Hematopoietic multipotent progenitor cell treated with erythropoietin and hydrocortisone succinate and interleukin-3 and kit ligand, for 8 days (in vitro differentiated cells): ENCODE measurements around the gene CHMP6.
A peak's percentile ranks its signal among the peaks of the same experiment; 100 is the strongest.

Experiments
- DNase-seq: peaks from one replicate; pipeline ENCODE4 v3.0.0-alpha.2; 2015

CHMP6 gene

DNA sequence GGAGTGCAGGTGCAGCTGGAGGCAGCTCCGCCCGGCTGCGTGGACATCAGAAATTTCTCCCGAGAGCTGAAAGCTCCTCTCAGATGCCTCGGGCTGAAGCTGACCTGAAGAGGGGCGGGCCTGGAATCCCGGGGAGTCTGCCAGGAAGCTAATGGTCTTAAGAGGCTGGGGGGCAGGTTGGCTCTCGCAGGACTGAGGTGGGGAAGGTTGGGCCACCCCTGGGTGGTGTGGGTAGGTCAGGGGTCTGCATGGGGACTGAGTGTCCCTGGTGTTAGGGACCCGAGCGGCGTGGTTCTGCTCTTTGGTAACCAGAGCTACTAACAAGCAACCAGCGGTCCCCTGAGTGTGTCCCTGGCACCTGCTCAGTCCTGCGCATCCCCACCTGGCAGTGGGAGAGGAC lies 3.5 kb downstream of the CHMP6 start:
- no peak for DNase-seq

DNA sequence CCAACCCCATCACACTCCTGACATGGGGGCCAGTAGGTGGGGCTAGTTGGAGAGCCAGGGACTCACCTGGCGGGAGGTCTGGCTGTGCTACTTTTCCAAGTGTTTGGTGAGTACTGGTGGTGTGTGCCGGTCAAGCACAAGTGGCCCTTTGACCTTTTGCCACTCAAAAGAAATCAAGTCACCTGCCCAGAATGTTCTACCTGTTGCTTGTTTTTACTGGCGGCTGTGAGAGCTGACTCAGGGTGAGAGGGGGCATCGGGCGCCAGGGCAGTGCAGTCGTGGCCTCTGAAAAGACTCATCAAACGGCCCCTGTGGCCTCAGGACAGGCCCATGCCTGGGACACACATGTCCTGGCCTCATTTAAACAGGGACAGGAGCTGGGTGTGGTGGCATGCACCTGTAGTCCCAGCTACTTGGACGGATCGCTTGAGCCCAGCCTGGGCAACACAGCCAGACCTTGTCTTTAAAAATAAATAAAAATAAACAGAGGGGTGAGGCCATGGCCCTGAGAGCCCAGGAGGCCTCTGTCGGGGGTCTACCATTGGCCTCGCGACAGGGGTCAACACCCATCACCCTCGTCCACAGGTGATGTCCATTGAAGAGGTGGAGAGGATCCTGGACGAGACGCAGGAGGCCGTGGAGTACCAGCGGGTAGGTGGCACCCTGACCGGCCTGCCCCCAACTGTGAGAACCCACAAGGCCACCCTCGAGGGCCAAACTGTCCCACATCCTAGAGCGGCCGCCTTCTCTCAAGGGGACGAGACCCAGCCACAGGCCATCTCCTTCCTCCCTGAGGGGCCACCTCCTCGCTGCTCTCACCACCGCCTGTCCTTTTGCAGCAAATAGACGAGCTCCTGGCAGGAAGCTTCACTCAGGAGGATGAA lies 5.0 kb downstream of the CHMP6 start:
- no peak for DNase-seq

DNA sequence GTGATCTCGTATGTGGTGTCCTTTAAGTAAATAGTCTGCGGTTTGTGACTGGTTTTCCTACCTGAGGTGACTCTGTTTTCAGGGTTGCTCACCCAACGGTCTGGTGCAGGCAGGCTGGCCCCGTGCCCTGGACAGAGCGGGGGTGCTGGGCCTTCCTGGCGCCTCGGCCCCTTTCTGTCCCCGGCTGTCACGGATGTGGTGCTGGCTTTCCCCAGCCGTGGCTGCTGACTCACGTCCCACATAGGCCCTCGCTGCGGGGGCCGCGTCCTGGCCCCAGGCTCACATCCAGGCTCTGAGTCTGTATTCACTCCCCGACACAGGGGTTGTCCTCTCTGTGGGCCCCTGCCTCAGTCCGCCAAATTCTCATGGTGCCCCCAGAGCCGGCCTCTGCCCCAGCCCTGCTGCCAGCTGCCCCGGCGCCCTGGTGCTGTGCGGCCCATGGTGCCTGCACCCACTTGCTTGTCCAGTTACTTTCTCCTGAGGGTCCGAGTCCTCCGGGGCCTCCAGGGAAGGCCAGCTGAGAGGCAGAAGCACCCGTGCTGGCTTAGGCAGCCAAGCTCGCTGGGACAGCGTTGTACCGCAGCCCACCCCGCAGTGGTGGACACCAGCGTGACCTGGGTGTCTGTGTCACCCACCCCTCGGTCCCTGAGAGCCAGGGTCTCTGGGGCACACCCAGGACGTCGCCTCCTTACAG lies 5.9 kb downstream of the CHMP6 start:
- DNase-seq, result no peak

DNA sequence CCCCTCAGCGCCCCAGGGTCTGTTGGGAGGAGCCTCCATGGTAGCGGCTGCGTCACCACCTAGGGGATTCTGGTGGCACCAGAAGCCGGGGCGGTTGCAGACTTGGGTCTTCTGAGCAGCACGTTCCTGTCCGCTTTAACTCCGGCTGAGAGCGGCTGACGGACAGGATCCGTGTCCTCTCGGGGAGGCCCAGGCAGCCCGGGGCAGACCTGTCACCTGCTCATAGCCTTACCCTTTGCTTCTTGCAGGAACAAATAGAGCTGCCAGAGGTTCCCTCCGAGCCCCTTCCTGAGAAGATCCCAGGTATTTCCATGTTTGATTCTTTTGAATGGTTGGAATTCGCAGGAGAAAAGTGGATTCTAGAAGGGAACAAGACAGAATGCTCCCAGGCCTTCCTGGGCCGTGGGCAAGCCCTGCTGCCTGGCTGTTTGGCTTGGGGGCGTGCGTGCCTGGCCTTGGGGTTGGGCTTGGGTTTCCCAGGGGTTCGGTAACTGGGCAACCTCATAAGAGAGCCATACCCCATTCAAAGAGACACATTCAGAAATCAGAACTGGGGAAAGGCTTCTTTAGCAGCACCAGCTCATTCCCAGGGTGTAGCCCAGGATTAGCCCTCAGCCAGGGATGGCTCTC lies 6.6 kb downstream of the CHMP6 start:
- DNase-seq, result no peak

DNA sequence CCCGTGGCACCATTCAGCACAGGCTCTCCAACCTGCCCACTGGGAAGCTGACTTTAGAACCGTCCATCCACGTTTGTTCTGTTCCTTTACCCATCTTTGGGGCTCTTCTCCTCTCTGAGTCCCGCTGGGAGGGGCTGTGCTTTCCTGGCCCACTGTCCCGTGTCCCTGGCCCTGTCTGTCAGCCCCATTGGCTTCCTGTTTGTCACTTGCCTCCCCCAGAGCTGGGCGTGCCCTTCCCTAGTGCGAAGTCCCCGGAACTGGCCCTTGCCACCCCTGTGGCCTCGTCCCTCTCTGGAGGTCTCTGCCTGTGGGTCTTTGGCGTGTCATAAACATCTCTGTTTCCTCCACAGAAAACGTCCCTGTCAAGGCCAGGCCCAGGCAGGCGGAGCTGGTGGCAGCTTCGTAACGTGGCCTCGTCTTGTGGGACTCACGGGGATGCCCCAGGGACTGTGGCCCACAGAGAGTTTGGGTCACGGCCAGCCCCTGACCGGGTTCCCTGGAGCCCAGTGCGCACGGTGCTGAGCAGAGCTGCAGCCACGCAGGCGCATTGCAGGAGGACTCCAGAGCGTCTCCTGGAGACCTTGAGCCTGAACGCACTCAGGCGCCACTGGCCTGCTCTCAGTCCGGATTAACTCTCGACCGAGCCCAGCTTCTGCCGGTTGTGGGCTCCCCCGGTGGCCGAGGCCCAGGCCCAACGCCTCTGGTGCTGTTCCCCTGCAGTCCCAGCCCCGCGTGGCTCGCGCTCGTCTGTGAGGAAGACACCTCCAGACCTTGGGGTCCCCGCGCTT lies 7.3 kb downstream of the CHMP6 start:
- DNase-seq, result no peak

DNA sequence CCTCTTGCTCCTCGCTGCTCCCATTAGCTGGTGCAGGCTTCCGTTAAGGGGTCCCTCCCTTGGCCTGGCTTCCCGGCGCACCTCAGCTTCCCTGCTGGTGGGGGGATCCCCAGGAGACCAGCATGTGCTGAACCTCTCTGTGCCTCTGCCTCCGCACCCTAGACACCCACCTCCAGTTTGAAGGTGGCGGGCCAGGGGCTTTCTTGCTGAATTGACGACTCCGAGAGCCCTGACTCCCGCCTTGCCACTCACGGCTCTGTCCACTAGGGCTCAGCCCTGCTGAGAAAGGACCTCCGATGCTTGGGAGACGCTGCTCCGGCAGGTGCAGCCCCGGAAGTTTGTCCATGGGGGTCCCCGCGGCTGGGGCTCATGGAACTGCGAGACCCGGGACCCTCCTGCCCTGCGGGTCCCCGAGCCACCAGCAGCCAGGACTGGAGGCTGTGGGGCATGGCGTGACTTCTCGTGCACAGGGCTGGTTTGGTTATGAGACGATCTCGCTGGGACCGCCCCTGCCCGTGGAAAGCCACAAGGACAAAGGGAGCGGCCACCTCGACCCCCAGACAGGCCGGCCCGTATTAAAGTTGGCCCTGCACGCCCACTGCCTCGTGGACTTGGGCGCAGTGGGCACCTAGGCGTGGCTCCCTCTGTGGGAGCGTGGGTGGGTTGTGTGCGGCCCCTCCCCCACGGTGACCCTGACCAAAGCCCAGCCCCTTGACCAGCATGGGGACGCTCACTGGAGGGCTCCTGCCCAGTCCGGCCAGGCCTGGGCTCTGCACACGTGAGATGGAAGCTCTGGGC lies 8.1 kb downstream of the CHMP6 start:
- DNase-seq, result no peak

DNA sequence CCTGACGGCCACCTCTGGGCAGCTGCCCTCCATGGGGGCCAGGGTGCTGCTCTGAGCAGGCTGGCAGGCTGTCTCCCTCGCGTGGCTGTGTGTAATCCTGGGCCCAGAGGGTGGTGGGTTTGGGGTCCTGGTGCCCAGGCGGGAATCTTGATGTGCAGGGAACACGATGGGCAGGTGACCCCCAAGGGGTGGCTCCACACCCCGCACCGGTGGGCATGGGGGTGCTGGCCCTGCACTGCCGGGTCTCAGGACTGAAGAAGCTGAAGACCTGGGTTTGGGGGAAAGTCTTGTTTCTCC lies 8.6 kb downstream of the CHMP6 start:
- DNase-seq, result no peak

DNA sequence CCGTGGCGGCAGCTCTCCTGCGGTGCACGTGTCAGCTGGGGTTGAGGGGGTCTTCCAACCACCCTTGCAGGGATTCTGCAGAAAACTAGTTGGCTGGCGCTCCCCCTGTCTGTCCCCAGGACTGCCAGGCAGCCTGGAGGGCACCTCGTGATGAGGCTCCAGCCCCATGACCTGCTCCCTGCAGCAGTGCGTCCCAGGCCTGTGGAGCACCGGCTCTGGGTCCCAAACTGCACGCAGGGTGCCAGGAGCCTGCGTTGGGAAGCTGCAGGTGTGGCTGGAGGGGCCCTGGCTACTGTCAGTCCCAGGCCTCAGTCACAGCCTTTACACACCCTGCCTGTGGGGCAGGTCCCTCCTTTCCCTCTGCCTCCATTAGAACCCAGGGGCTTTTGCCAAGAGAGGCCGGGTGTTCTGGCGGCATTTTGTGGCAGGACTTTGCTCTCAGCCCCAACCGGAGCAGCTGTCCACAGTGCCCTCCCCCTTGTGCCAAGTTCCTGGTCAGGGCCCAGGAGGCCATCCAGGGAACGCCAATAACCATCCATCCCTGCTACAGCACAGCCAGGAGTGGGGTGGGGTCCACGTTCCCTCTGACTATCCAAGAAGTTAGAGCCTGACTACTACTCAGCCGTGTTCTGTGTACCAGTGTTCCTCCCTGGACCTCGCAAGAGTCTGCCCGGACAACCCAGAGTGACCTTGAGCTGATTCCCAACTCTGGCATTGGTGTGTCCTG lies 9.2 kb downstream of the CHMP6 start:
- DNase-seq, result no peak

DNA sequence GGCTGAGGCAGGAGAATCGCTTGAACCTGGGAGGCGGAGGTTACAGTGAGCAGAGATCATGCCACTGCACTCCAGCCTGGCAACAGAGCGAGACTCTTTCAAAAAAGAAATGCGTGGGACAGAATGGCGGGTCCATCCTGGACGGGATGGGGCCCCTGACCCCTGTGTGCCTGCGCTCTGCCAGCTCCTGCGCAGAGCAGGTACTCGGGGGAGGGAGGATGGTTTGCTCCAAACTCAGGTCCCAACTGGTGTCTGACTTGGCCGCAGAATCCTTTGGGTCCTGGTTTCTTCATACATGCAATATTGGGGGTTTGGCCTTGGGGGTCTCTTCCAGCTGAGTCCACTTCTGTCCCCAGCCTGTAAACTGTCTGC lies 10.4 kb downstream of the CHMP6 start:
- DNase-seq, result no peak

DNA sequence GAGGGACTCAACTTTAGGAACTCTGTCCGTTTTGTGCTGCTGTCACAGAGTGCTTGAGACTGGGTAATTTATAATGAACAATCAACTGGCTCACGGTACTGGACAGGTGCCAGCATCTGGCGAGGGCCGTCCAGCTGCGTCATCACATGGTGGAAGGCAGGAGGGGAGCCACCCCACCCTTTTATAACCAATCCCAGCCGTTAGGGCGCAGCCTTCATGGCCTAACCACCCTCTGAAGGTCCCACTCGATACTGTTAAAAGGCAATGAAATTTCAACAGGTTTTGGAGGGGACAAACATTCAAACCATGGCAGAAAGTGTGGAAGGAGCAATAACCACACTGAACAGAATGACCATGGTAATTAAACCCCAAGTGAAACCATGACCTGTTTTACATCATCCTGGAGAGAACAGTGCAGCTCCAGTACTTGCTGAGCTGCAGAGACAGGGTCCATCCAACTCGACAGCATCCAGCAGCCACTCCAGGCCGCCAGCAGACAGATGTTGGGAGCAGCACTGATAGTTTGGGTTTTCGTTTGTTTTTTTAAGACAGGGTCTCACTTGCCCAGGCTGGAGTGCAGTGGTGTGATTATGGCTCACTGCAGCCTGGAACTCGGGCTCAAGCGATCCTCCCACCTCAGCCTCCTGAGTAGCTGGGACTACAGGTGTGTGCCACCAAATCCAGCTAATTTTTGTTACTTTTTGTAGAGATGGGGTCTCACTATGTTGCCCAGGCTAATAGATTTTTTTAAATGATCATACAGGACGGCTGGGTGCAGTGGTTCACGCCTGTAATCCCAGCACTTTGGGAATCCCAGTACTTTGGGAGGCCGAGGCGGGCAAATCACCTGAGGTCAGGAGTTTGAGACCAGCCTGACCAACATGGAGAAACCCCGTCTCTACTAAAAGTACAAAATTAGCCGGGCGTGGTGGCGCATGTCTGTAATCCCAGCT lies 11.0 kb downstream of the CHMP6 start:
- DNase-seq, result peak; percentile 90

DNA sequence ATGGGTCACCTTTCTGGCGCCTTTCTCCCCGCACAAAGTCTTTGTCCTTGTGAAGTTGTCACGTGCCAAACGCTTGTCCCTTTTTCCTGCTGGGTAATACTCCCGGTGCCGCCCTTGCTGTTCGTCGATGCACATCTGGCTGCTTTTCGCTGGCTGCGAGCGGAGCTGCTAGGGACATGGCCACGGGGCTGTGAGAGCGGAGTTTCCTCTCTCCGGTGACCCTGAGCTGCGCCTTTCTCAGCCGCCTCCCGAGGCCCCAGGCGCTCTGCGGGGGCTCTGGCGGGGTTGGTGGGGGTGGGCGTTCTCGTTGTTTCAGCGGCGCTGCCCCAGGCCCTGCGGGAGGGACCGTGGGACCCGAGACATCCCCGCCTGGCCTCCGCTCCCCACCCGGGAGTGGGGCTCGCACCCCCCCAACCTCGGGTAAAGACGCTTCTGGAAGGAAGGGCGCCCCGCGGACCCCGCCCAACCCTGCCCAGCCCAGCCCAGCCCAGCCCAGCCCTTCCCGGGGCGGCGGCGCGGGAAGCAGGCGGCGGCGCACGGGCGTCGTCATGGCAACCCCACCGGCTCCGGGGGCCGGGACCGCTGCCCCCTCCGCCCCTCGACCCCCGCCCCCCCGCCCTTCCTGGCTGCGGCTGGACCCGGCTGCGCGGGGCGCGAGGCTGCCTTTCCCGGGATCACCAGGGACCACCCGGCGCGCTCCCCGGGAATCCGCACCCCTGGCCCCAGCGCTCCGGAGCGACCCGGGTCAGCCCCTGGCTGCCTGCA lies 12.3 kb downstream of the CHMP6 start:
- DNase-seq, result peak; percentile 35

DNA sequence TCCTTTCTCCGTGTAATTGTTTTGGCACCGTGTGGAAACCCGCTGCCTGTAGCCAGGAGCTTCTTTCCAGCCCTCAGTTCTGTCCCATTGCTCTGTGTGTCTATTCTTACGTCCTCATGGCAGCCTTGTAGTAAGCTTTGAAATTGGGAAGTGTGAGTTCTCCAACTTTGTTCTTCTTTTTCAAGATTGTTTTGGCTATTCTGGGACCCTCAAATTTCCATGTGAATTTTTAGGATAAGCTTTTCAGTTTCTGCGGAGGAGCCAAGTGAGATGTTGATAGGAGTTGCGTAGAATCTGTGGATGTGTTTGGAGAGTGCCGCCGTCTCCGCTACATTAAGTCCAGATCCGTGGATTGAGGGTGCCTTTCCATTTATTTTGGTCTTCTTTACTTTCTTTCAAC lies 15.2 kb downstream of the CHMP6 start:
- DNase-seq, result no peak

DNA sequence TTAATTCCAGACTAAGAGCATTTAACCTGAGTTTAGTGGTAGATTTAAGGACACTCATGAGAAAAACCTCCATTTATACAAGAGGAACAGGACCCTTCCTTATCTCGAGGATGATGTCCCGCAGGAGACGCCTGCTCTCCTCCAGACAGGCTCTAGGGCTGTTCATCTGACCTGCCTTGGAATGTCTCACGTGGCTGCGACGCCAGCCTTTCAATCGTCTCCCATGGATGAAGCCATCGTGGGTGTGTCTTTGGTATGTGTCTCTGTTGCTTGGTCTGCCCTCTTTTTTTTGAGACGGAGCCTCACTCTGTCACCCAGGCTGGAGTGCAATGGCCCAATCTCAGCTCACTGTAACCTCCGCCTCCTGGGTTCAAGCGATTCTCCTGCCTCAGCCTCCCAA lies 16.5 kb downstream of the CHMP6 start:
- no peak for DNase-seq

DNA sequence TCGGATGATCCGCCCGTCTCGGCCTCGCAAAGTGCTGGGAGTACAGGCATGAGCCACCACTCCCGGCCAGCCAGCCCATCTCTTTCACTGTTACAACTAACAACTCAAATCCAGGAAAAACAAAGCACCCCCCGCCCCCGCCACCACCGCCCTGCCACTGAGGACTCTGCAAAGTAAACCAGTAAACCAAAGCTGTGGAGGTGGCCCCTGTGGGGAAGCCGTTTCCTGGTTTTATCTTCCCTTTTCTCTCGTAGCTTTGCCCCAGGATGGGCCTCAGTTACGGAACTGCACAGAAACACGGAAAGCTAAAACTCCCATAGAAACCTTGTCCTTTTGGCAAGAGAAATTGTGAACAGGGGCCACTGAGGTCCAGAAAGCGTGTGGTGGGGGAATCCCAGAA lies 17.5 kb downstream of the CHMP6 start:
- DNase-seq, result no peak

DNA sequence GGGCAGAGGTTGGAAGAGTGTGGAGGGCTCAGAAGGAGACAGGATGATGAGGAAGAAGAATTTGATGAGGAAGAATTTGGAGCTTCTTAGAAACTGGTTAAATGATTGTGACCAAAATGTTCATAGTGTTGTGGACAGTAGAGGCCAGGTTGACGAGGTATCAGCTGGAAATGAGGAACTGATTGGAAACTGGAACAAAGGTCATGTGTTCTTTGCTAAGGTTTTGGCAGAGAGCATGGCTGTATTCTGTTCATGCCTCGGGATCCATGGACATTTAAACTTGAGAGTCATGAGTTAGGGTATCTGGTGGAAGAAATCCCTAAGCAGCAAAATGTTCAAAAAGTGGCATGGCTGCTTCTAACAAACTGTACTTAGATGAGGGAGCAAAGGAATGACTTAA lies 19.3 kb downstream of the CHMP6 start:
- no peak for DNase-seq

DNA sequence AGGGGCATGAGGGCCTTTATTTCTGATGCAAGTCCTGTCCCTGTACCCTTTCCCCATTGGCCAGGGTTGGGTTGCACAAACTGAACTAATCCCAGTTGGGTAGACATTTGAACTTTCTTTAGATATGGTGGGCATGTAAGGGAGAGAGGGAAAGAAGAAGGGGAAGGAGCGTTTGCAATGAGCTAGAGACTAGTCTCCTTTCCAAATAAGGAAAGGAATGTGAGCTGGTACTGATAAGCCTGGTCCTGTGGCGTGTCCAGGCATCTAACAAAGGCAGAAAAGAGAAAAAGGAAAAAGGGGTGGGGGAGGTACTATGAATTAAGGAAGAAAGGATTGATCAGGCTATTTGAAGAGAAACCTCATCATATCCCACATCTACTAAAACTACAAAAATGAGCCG lies 20.3 kb downstream of the CHMP6 start:
- DNase-seq, result no peak

DNA sequence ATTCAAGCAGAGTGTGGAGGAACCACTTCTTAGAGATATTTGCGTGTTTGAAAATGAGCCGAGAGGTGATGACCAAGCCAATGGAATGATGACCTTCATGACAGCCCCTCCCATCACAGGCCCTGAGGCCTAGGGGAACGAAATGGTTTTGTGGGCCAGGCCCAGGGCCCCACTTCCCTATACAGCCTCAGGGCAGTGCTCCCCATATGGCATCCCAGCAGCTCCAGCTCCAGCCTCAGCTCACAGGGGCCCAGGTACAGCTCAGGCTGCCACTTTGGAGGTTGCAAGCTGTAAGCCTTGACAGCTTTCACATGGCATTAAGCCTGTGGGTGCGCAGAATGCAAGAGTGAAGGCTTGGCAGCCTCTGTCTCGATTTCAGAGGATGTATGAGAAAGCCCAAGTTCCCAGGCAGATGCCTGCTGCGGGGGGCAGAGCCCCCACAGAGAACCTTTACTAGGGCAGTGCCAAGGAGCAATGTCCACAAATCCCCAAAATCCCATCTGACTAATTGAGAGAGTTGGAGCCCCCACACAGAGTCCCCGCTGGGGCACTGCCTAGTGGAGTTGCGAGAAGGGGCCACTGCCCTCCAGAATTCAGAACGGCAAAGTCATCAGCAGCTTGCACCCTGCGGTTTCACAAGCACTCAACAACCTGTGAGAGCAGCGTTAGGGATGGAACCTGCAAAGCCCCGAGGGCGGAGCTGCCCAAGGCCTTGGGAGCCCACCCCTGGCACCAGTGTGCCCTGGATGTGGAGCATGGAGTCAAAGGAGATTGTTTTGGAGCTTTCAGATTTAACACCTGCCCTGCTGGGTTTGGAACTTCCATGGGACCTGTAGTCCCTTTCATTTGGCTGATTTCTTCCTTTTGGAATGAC lies 21.2 kb downstream of the CHMP6 start:
- DNase-seq, result no peak

DNA sequence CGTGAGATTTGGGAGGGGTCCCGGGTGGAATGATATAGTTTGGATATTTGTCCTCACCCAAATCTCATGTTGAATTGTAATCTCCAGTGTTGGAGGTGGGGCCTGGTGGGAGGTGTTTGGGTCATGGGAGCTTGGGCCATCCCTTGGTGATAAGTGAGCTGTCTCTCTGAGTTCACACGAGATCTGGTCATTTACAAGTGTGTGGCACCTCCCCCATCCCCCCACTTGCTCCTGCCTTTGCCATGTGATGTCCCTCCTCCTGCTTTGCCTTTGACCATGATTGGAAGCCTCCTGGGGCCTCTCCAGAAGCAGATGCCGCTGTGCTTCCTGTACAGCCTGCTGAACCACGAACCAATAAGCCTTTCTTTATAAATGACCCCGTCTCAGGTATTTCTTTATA lies 22.0 kb downstream of the CHMP6 start:
- DNase-seq, result no peak

DNA sequence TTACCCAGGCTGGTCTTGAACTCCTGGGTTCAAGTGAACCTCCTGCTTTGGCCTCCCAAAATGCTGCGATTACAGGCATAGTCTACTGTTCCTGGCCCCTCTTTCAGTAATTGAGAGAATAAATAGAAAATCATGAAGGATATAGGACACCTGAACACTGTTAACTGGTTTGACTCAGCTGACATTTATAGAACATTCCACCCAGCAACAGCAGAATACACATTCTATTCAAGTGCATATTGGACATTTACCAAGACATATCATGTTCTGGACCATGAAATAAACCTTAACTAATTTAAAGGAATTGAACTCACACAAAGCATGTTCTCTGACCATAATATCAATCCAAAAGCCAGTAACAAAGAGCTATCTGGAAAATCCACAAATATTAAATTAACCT lies 23.5 kb downstream of the CHMP6 start:
- DNase-seq, result no peak
